AG04450 (cell line): ENCODE results near the gene DIS3L. TPM values are rescaled to one million over a fixed set of nuclear protein-coding genes. Genes with fewer than 3 reads are reported as not detected.
A peak's percentile ranks its signal among the peaks of the same experiment; 100 is the strongest.

Experiments used
- CTCF ChIA-PET: fragments of 300-600, 350-600 bp; formaldehyde crosslinking; extraction: SDS; loops from one replicate; lab custom pipeline; 2022; ENCODE audit warnings: antibody characterized with exemption, inconsistent platforms; lab: Charles Lee
- POLR2A ChIA-PET: fragments of 350-600 bp; formaldehyde crosslinking; extraction: SDS; loops from one replicate; lab custom pipeline; 2021; ENCODE audit warnings: antibody characterized with exemption, inconsistent platforms; lab: Yijun Ruan, JAX
- DNase-seq: peaks from one replicate; pipeline ENCODE4 v3.0.0-alpha.2; 2011; ENCODE audit warnings: low read depth, low spot score
- H3K27ac ChIP-seq: one replicate; pipeline ENCODE4 v1.5.1; 2012; ENCODE audit warnings: low read depth, low read length, control low read depth
- H3K27me3 ChIP-seq: one replicate; pipeline ENCODE4 v1.6.0; 2012; ENCODE audit warnings: low read length; ENCODE audit not compliant: control insufficient read depth, insufficient read depth
- H3K4me3 ChIP-seq: 2 replicates; pipeline ENCODE4 v1.5.1; 2011; ENCODE audit warnings: mild to moderate bottlenecking, low read depth, low read length, control low read depth
- H3K9me3 ChIP-seq: 2 replicates; pipeline ENCODE4 v1.5.1; 2012; ENCODE audit warnings: low read length; ENCODE audit not compliant: control insufficient read depth, insufficient read depth
- polyA plus RNA-seq: library from polyadenylated mRNA; depleted of rRNA; stranded (reverse); fragments of >200 nt; gene quantifications from 2 replicates; pipeline ENCODE4 v1.2.3, GENCODE V29; 2011
- TF ChIP-seq, protein P1 (sequence below): IDR thresholded peaks from 2 replicates; pipeline ENCODE4 v1.5.1; 2011; ENCODE audit warnings: low read depth, low read length, control low read depth, inconsistent platforms

DIS3L gene
- polyA plus RNA-seq, 1 experiment: 12.1 TPM

- TF ChIP-seq, protein P1, sequence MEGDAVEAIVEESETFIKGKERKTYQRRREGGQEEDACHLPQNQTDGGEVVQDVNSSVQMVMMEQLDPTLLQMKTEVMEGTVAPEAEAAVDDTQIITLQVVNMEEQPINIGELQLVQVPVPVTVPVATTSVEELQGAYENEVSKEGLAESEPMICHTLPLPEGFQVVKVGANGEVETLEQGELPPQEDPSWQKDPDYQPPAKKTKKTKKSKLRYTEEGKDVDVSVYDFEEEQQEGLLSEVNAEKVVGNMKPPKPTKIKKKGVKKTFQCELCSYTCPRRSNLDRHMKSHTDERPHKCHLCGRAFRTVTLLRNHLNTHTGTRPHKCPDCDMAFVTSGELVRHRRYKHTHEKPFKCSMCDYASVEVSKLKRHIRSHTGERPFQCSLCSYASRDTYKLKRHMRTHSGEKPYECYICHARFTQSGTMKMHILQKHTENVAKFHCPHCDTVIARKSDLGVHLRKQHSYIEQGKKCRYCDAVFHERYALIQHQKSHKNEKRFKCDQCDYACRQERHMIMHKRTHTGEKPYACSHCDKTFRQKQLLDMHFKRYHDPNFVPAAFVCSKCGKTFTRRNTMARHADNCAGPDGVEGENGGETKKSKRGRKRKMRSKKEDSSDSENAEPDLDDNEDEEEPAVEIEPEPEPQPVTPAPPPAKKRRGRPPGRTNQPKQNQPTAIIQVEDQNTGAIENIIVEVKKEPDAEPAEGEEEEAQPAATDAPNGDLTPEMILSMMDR: no peak
- Histone ChIP-seq H3K9me3 (no peaks in the 10 kb centered on the region), H3K27me3 (peaks cover 38% of the 10 kb centered on the region), H3K4me3 (no peak overlapping the region), H3K27ac (no peak overlapping the region)
- ChIA-PET POLR2A (no interaction called here), CTCF (interaction anchor here (1.3 kb wide), 1 partner anchor 9 kb away, joined by 9 read pairs; no protein-coding TSS in a partner anchor)
- no peak for DNase-seq
Measured at GRCh38 chr15:66278671-66279070, 14.7 kb upstream of the DIS3L start.

- TF ChIP-seq, protein P1: no peak
- DNase-seq: no peak
- H3K27me3 ChIP-seq: peaks cover 26% of the 10 kb centered on the region
- POLR2A ChIA-PET: no interaction called here
- no peak overlapping the region for H3K4me3 ChIP-seq
- no peaks in the 10 kb centered on the region for H3K9me3 ChIP-seq
- no peak overlapping the region for H3K27ac ChIP-seq
- CTCF ChIA-PET: interaction anchor here (0.6 kb wide), 1 partner anchor 220 kb away, joined by 3 read pairs; no protein-coding TSS in a partner anchor
Measured at GRCh38 chr15:66284271-66284670, 9.1 kb upstream of the DIS3L start.

DNA sequence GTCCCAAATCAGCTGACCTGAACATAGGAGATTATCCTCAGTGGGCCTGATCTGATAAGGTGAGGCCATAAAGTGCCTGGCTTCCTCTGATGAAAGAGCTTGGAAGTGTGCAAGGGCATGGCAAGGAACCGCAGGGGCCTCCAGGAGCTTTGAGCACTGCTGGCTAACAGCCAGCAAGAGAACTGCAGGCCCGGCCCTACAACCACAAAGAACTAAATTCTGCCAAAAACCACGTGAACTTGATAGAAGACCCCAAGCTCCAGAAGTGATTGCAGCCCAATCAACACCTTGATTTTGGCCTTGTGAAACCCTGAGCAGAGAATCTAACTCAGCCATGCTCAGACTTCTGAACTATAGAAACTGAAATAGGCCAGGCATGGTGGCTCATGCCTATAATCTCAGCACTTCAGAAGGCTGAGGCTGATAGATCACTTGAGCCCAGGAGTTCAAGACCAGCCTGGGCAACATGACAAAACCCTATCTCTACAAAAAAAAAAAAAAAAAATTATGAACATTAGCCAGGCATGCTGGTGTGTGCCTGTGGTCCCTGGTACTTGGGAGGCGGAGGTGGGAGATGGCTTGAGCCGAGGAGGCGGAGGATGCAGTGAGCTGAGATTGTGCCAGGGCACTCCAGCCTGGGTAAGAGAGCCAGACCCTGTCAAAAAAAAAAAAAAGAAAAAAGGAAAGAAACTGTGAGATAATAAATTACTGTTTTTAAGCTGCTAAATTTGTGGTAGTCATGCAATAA lies 7.7 kb upstream of the DIS3L start:
- TF ChIP-seq, protein P1: no peak
- no peak overlapping the region for H3K4me3 ChIP-seq
- DNase-seq: no peak
- H3K27ac ChIP-seq: no peak overlapping the region
- POLR2A ChIA-PET: no interaction called here
- H3K9me3 ChIP-seq: no peaks in the 10 kb centered on the region
- CTCF ChIA-PET: interaction anchor here (0.7 kb wide), 1 partner anchor 610 kb away, joined by 5 read pairs; no protein-coding TSS in a partner anchor
- H3K27me3 ChIP-seq: peaks cover 18% of the 10 kb centered on the region

GRCh38 chr15:66287461-66288057 lies 5.8 kb upstream of the DIS3L start:
- CTCF ChIA-PET: interaction anchor here (0.7 to 2.3 kb wide), 37 partner anchors 9 to 769 kb away, joined by 3 to 20 read pairs (median 5); no protein-coding TSS in a partner anchor
- POLR2A ChIA-PET: no interaction called here
- H3K27ac ChIP-seq: no peak overlapping the region
- TF ChIP-seq, protein P1: peak; percentile 66
- DNase-seq: no peak
- H3K9me3 ChIP-seq: no peaks in the 10 kb centered on the region
- peaks cover 7% of the 10 kb centered on the region for H3K27me3 ChIP-seq
- no peak overlapping the region for H3K4me3 ChIP-seq

GRCh38 chr15:66288093-66288492 lies 5.3 kb upstream of the DIS3L start:
- peaks cover 4% of the 10 kb centered on the region for H3K27me3 ChIP-seq
- TF ChIP-seq, protein P1: no peak
- no peak overlapping the region for H3K4me3 ChIP-seq
- POLR2A ChIA-PET: interaction anchor here (0.9 kb wide), 1 partner anchor 419 kb away, joined by 3 read pairs; the partner anchor contains the start of gene RAB11A
- H3K9me3 ChIP-seq: no peaks in the 10 kb centered on the region
- no peak for DNase-seq
- CTCF ChIA-PET: interaction anchor here (0.6 to 2.3 kb wide), 18 partner anchors 9 to 770 kb away, joined by 3 to 20 read pairs (median 4); no protein-coding TSS in a partner anchor
- H3K27ac ChIP-seq: no peak overlapping the region
